ENCODE measurements around the gene RGS18. TPM values are rescaled to one million over a fixed set of nuclear protein-coding genes. Genes with fewer than 3 reads are reported as not detected.
"Not testable (repeated sequence)": the region's sequence is repeated elsewhere in the genome, so short reads cannot be mapped to it uniquely, and the experiment has no call there.

Gene RGS18
- total RNA-seq, 1 experiment from 2014 or later = 0.13 TPM

- no peak for TF ChIP-seq EZH2 (IDR thresholded peaks at IDR 0.05; ENCODE audit: borderline replicate concordance, low read depth, low read length, poor library complexity, severe bottlenecking)
- TF ChIP-seq, protein P1, sequence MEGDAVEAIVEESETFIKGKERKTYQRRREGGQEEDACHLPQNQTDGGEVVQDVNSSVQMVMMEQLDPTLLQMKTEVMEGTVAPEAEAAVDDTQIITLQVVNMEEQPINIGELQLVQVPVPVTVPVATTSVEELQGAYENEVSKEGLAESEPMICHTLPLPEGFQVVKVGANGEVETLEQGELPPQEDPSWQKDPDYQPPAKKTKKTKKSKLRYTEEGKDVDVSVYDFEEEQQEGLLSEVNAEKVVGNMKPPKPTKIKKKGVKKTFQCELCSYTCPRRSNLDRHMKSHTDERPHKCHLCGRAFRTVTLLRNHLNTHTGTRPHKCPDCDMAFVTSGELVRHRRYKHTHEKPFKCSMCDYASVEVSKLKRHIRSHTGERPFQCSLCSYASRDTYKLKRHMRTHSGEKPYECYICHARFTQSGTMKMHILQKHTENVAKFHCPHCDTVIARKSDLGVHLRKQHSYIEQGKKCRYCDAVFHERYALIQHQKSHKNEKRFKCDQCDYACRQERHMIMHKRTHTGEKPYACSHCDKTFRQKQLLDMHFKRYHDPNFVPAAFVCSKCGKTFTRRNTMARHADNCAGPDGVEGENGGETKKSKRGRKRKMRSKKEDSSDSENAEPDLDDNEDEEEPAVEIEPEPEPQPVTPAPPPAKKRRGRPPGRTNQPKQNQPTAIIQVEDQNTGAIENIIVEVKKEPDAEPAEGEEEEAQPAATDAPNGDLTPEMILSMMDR (conservative IDR thresholded peaks at IDR 0.05; ENCODE audit: low read depth, low read length) = no peak
- H3K36me3 ChIP-seq (ENCODE audit: insufficient read depth, low read length, poor library complexity, severe bottlenecking) = no peaks in the 10 kb centered on the region
- no peak overlapping the region for H3K27ac ChIP-seq (ENCODE audit: low read depth, low read length, poor library complexity, severe bottlenecking)
- no peak for DNase-seq (ENCODE audit: low spot score)
- no peaks in the 10 kb centered on the region for H3K27me3 ChIP-seq (replicated peaks; ENCODE audit: insufficient read depth, low read depth, low read length, poor library complexity)
- ChIA-PET POLR2A (ENCODE audit: low non-redundant PET) (no interaction called here), CTCF (no interaction called here)
- BruUV-seq (replicated peaks) = no TSS peak
- H3K4me1 ChIP-seq (ENCODE audit: insufficient read depth, low read length, poor library complexity, severe bottlenecking) = peaks cover 21% of the 10 kb centered on the region
- no peak overlapping the region for H3K4me3 ChIP-seq (ENCODE audit: low read depth, low read length, poor library complexity, severe bottlenecking)
- H3K9me3 ChIP-seq (ENCODE audit: low read depth, low read length, poor library complexity, severe bottlenecking) = peaks cover 15% of the 10 kb centered on the region
- intact Hi-C loops (cut with micrococcal nuclease; ENCODE audit: unreplicated experiment) = no loop called here
These were observed 4.1 kb downstream of the RGS18 start for GRCh38 chr1:192162376-192162775.

- H3K9me3 ChIP-seq (ENCODE audit: low read depth, low read length, poor library complexity, severe bottlenecking) = peaks cover 15% of the 10 kb centered on the region
- H3K27ac ChIP-seq (ENCODE audit: low read depth, low read length, poor library complexity, severe bottlenecking); DNase-seq (ENCODE audit: low spot score); CTCF ChIA-PET; H3K4me3 ChIP-seq (ENCODE audit: low read depth, low read length, poor library complexity, severe bottlenecking); H3K36me3 ChIP-seq (ENCODE audit: insufficient read depth, low read length, poor library complexity, severe bottlenecking); H3K27me3 ChIP-seq (replicated peaks; ENCODE audit: insufficient read depth, low read depth, low read length, poor library complexity); BruUV-seq (replicated peaks); POLR2A ChIA-PET (ENCODE audit: low non-redundant PET); intact Hi-C loops (cut with micrococcal nuclease; ENCODE audit: unreplicated experiment): not testable (repeated sequence)
- peaks cover 16% of the 10 kb centered on the region for H3K4me1 ChIP-seq (ENCODE audit: insufficient read depth, low read length, poor library complexity, severe bottlenecking)
These were observed 6.7 kb downstream of the RGS18 start for GRCh38 chr1:192165002-192165401.

DNA sequence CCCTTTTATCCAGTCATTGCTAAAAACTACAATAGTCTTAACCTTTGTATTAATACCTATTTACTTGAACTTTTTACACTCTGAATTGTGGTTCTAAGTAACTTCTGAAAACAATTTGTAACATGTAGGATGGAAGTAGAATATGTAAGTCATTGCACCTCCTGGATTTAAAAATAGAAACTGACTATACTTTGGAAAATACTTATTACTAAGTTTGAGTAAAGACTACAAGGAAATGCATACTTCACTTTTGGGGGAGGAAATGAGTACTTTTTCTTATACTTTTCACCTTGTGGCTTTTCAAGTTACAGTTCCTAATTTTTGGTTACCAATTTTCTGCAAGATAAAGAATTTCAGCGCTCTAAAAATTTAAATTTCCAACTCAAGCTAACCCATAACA lies 8.7 kb downstream of the RGS18 start:
- Histone ChIP-seq H3K27me3 (replicated peaks; ENCODE audit: insufficient read depth, low read depth, low read length, poor library complexity) (no peaks in the 10 kb centered on the region), H3K27ac (ENCODE audit: low read depth, low read length, poor library complexity, severe bottlenecking) (no peak overlapping the region), H3K9me3 (ENCODE audit: low read depth, low read length, poor library complexity, severe bottlenecking) (peaks cover 15% of the 10 kb centered on the region), H3K36me3 (ENCODE audit: insufficient read depth, low read length, poor library complexity, severe bottlenecking) (no peaks in the 10 kb centered on the region), H3K4me1 (ENCODE audit: insufficient read depth, low read length, poor library complexity, severe bottlenecking) (peaks cover 24% of the 10 kb centered on the region), H3K4me3 (ENCODE audit: low read depth, low read length, poor library complexity, severe bottlenecking) (no peak overlapping the region)
- POLR2A ChIA-PET (ENCODE audit: low non-redundant PET) = no interaction called here
- CTCF ChIA-PET = no interaction called here
- BruUV-seq (replicated peaks) = no TSS peak
- DNase-seq (ENCODE audit: low spot score) = no peak
- no peak for TF ChIP-seq EZH2 (IDR thresholded peaks at IDR 0.05; ENCODE audit: borderline replicate concordance, low read depth, low read length, poor library complexity, severe bottlenecking)
- TF ChIP-seq, protein P1 (conservative IDR thresholded peaks at IDR 0.05; ENCODE audit: low read depth, low read length) = no peak
- intact Hi-C loops (cut with micrococcal nuclease; ENCODE audit: unreplicated experiment) = no loop called here

DNA sequence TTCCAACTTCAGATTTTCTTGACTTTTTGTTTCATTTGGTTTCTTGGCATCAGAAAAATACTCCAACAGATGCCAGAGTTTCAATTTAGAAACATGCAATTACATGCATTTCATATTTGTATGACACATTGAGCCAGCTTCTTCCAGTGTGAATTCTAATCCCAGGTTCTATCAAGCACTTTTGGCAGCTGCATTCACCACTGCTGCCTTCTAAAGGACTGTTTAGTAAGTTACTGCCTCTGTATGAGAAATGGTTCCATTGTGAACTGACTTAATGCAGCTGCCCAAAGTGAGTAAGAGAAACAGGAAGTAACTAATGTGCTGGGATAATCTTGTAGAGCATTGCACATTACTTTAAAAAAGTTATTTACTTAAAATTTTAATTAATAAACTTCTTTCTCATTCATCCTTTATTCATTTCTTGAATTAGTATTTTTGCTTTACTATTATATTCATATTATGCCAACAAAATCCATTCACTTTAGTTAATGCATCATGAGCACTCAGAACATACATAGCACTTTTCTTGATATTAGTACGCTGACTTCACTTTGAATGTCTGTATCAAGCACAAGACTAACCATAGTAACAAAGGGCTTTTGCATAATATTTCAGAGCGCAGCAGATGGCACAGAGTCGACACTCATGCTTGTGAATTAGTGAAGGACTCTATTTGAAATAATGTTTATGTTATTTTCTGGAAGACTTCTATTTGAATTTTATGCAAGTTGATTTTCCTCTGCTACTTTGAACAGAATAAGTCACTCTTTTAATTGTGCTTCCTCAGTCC lies 9.8 kb downstream of the RGS18 start:
- H3K9me3 ChIP-seq (ENCODE audit: low read depth, low read length, poor library complexity, severe bottlenecking) = peaks cover 15% of the 10 kb centered on the region
- H3K27me3 ChIP-seq (replicated peaks; ENCODE audit: insufficient read depth, low read depth, low read length, poor library complexity) = no peaks in the 10 kb centered on the region
- no peaks in the 10 kb centered on the region for H3K36me3 ChIP-seq (ENCODE audit: insufficient read depth, low read length, poor library complexity, severe bottlenecking)
- DNase-seq (ENCODE audit: low spot score) = peak; percentile 71
- H3K4me1 ChIP-seq (ENCODE audit: insufficient read depth, low read length, poor library complexity, severe bottlenecking) = peaks cover 29% of the 10 kb centered on the region
- TF ChIP-seq EZH2 (IDR thresholded peaks at IDR 0.05; ENCODE audit: borderline replicate concordance, low read depth, low read length, poor library complexity, severe bottlenecking) = no peak
- TF ChIP-seq, protein P1 (conservative IDR thresholded peaks at IDR 0.05; ENCODE audit: low read depth, low read length) = no peak; the same call in 1 of the 2 replicates
- no peak overlapping the region for H3K4me3 ChIP-seq (ENCODE audit: low read depth, low read length, poor library complexity, severe bottlenecking)
- ChIA-PET POLR2A (ENCODE audit: low non-redundant PET) (interaction anchor here (0.7 kb wide), 1 partner anchor 80 kb away, joined by 3 read pairs; no protein-coding TSS in a partner anchor), CTCF (no interaction called here)
- no TSS peak for BruUV-seq (replicated peaks)
- peak overlapping the region; percentile 25 for H3K27ac ChIP-seq (ENCODE audit: low read depth, low read length, poor library complexity, severe bottlenecking)
- intact Hi-C loops (cut with micrococcal nuclease; ENCODE audit: unreplicated experiment) = no loop called here
